HepG2 (cell line): ENCODE data around the gene CKLF. TPM values are rescaled to one million over a fixed set of nuclear protein-coding genes. Genes with fewer than 3 reads are reported as not detected.

Experiments
- ATRX ChIP-seq: sonication (generic); formaldehyde crosslinking; IDR thresholded peaks from 2 replicates; pipeline ENCODE4 v1.4.0; 2020; ENCODE audit warnings: missing genetic modification reagents, borderline replicate concordance
- FOXP4 ChIP-seq: sonication (generic); formaldehyde crosslinking; IDR thresholded peaks from 2 replicates; pipeline ENCODE4 v1.4.0; 2020; ENCODE audit warnings: missing genetic modification reagents
- MATR3 ChIP-seq: sonication (generic); formaldehyde crosslinking; IDR thresholded peaks from 2 replicates; pipeline ENCODE4 v1.4.0; 2020; ENCODE audit warnings: missing genetic modification reagents
- PATZ1 ChIP-seq: sonication (generic); formaldehyde crosslinking; IDR thresholded peaks from 2 replicates; pipeline ENCODE4 v1.4.0; 2020; ENCODE audit warnings: missing genetic modification reagents
- PHF8 ChIP-seq: sonication (generic); formaldehyde crosslinking; IDR thresholded peaks from 2 replicates; pipeline ENCODE4 v1.5.0; 2020; ENCODE audit warnings: missing genetic modification reagents
- REXO4 ChIP-seq: sonication (generic); formaldehyde crosslinking; IDR thresholded peaks from 2 replicates; pipeline ENCODE4 v1.8.0; 2022; ENCODE audit warnings: missing genetic modification reagents, mild to moderate bottlenecking, borderline replicate concordance
- SMAD1 ChIP-seq: sonication (generic); formaldehyde crosslinking; IDR thresholded peaks from 2 replicates; pipeline ENCODE4 v1.4.0; 2020; ENCODE audit warnings: missing genetic modification reagents, low read depth, mild to moderate bottlenecking, borderline replicate concordance
- SSRP1 ChIP-seq: IDR thresholded peaks from 2 replicates; pipeline ENCODE4 v1.6.1; 2016; ENCODE audit warnings: control low read depth
- ZNF430 ChIP-seq: sonication (generic); formaldehyde crosslinking; IDR thresholded peaks from 2 replicates; pipeline ENCODE4 v1.9.0; 2021; ENCODE audit warnings: mild to moderate bottlenecking, missing genetic modification reagents
- ZNF503 ChIP-seq: sonication (generic); formaldehyde crosslinking; IDR thresholded peaks from 2 replicates; pipeline ENCODE4 v1.4.0; 2020; ENCODE audit warnings: missing genetic modification reagents
- ZNF644 ChIP-seq: IDR thresholded peaks from 2 replicates; pipeline ENCODE4 v1.6.1; 2016; ENCODE audit warnings: low read depth
- ZNF646 ChIP-seq: sonication (generic); formaldehyde crosslinking; IDR thresholded peaks from 2 replicates; pipeline ENCODE4 v1.9.0; 2021; ENCODE audit warnings: mild to moderate bottlenecking, missing genetic modification reagents
- ZNF678 ChIP-seq: sonication (generic); formaldehyde crosslinking; IDR thresholded peaks from 2 replicates; pipeline ENCODE4 v1.4.0; 2020; ENCODE audit warnings: mild to moderate bottlenecking, missing genetic modification reagents
- ZNF776 ChIP-seq: sonication (generic); formaldehyde crosslinking; IDR thresholded peaks from 2 replicates; pipeline ENCODE4 v1.4.0; 2020; ENCODE audit warnings: mild to moderate bottlenecking, missing genetic modification reagents
- polyA plus RNA-seq, 8 experiments: library from polyadenylated mRNA; depleted of rRNA in 3 of 8; stranded (reverse) in 7 of 8; unstranded in 1 of 8; fragments of >200 nt; fragmentation: Illumina TruSeq in 4 of 8; extraction: Trizol in 4 of 8; gene quantifications; 2 replicates each; pipeline versions ENCODE4 v1.2.1 to v1.2.3, GENCODE V29; 2011 to 2016; ENCODE audit warnings: low read depth in 4 of 8, missing spikeins in 1 of 8, mixed read lengths in 1 of 8; ENCODE audit not compliant: insufficient read depth in 1 of 8
- total RNA-seq, 5 experiments: library from RNA; depleted of rRNA; stranded (reverse); fragments of >200 nt; fragmentation: Illumina TruSeq; extraction: Trizol; gene quantifications; 2 replicates each; pipeline ENCODE4 v1.2.3, GENCODE V29; 2016; ENCODE audit warnings: low read depth in 1 of 5

The CKLF gene
- total and polyA plus RNA-seq, 2 of the 13 experiments (the other 11 are each of a cell fraction or from before 2014, with no cell fraction given): 120 to 167 TPM

GRCh38 chr16:66552286-66553177 is at the start of gene CKLF (continued):
- TF ChIP-seq ZNF503 (CRISPR knock-in tag) (no peak; the same call in none of the 2 replicates), ZNF644 (CRISPR knock-in tag) (no peak), FOXP4 (peak; percentile 62), SMAD1 (CRISPR knock-in tag) (peak; percentile 99), PHF8 (CRISPR knock-in tag) (peak; percentile 97), ZNF678 (CRISPR knock-in tag) (peak; percentile 99), REXO4 (peak; percentile 95; the same call in 1 of the 2 replicates), MATR3 (CRISPR knock-in tag) (no peak), SSRP1 (no peak), PATZ1 (peak; percentile 69), ZNF776 (CRISPR knock-in tag) (peak; percentile 99), ZNF430 (CRISPR knock-in tag) (peak; percentile 100), ATRX (CRISPR knock-in tag) (no peak), ZNF646 (no peak; the same call in 1 of the 2 replicates)
